Measurements from ENCODE around the gene OR7C2. TPM values are rescaled to one million over a fixed set of nuclear protein-coding genes. Genes with fewer than 3 reads are reported as not detected.

Gene OR7C2
- total RNA-seq = not detected in 2 replicates

DNA sequence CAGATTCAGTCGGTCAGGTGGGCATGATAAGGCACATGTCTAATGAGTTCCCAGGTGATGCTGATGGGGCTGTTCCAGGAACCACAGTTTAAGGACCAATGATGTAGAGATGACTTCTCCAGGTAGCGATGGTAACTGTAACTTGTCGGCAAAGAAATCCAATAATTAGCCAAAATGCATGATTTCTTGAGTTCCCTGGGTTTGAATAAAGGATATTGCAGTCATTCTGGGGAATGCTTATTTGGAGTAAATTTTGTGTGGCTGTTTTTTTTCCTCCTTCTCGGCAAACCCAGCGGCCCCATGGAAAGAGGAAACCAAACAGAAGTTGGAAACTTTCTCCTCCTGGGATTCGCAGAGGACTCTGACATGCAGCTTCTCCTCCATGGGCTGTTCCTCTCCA lies at the start of gene OR7C2:
Gene OR7C2, plus strand, starts transcription at position 301 of the 400 bp plus-strand sequence. Its CDS starts 0 bp downstream, at position 301.

DNA sequence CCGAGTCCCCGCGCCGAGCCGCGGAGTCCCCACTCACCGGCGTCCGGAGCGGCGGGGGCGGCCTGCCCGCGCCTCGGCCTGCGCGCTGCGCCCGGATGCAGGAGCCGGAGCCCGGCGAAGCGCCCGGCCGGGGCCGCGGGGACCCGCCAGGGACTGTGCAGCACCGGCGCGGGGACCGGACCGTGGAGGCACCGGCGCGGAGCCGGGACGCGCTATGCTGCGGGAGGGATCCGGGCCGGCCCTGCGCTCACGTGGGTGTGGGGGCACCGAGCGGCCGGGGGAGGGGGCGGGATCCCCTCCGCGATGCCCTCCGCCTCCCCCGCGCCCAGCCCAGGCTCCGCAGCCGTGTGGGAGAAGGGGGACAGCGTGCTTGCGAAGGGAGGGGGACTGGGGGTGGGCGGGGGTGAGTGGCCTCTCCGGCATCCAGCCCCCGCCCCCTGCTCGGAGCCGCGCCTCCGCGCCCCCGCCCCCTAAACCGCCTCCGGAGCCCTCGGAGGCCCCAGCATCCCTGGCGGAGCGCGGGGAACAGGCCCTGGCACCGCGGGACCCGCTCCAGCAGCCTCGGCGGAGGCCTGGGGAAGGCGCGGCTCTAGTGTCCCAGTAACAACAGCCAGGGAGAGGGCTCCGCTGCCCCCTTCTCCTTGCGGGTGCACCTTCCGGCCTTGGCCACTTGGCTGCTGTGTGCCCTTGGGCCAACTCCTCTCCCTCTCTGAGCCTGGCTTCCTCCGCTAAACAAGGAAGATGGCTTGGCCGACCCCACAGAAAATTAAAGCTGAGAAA lies 38.4 kb downstream of the OR7C2 start, which contains the start of gene SLC1A6:
Gene SLC1A6, minus strand, starts transcription at position 389 of the 780 bp plus-strand sequence. CDS start 6,954 bp downstream, outside the sequence.

Other genes with a start within 250 kb of the OR7C2 start
- not detected in 2 replicates for gene ADGRE2, start 162.9 kb upstream of the OR7C2 start, total RNA-seq
- not detected in 2 replicates for gene OR7A5, start 106.3 kb upstream of the OR7C2 start, total RNA-seq
- gene OR7C1, start 106.3 kb upstream of the OR7C2 start, total RNA-seq = not detected in 2 replicates
- gene OR7A10, start 92.6 kb upstream of the OR7C2 start, total RNA-seq = not detected in 2 replicates
- not detected in 2 replicates for gene OR7A17, start 55.4 kb upstream of the OR7C2 start, total RNA-seq
- gene SLC1A6, start 38.4 kb downstream of the OR7C2 start, total RNA-seq = not detected in 2 replicates
- not detected in 2 replicates for gene CASP14, start 108.0 kb downstream of the OR7C2 start, total RNA-seq
- gene OR1I1, start 140.7 kb downstream of the OR7C2 start, total RNA-seq = not detected in 2 replicates
- gene SYDE1, start 165.9 kb downstream of the OR7C2 start, total RNA-seq = 30.4 and 40.0 TPM in 2 replicates